ENCODE results near the gene NOL3. TPM values are rescaled to one million over a fixed set of nuclear protein-coding genes. Genes with fewer than 3 reads are reported as not detected.
A peak's percentile ranks its signal among the peaks of the same experiment; 100 is the strongest.

Gene NOL3
- total and polyA plus RNA-seq, 2 of the 13 experiments (the other 11 are each of a cell fraction or from before 2014, with no cell fraction given): 5.7 to 20.5 TPM

- TF ChIP-seq PTBP1 (IDR thresholded peaks at IDR 0.05; ENCODE audit: low read depth, low read length, poor library complexity, severe bottlenecking): no peak
- TF ChIP-seq ZGPAT (CRISPR knock-in tag; IDR thresholded peaks at IDR 0.05): peak; percentile 62; the same call in 1 of the 2 replicates
- TF ChIP-seq DNMT3B (CRISPR knock-in tag; conservative IDR thresholded peaks at IDR 0.05): no peak
- no peak for TF ChIP-seq WIZ (CRISPR knock-in tag; IDR thresholded peaks at IDR 0.05)
- TF ChIP-seq ZSCAN31 (CRISPR knock-in tag; IDR thresholded peaks at IDR 0.05; ENCODE audit: low read depth): 0 out of 2 replicates have a peak, but pooled peaks have one; percentile 25
- TF ChIP-seq ZNF331 (CRISPR knock-in tag; IDR thresholded peaks at IDR 0.05): peak; percentile 5; the same call in 1 of the 2 replicates
- TF ChIP-seq ZNF281 (CRISPR knock-in tag; IDR thresholded peaks at IDR 0.05; ENCODE audit: borderline replicate concordance): no peak
- TF ChIP-seq AHDC1 (CRISPR knock-in tag; IDR thresholded peaks at IDR 0.05; ENCODE audit: borderline replicate concordance): no peak
- no peak for TF ChIP-seq DR1 (CRISPR knock-in tag; IDR thresholded peaks at IDR 0.05)
- no peak for TF ChIP-seq ADNP (CRISPR knock-in tag; IDR thresholded peaks at IDR 0.05)
- no peak for TF ChIP-seq MEF2D (CRISPR knock-in tag; IDR thresholded peaks at IDR 0.05)
- TF ChIP-seq, protein P1, sequence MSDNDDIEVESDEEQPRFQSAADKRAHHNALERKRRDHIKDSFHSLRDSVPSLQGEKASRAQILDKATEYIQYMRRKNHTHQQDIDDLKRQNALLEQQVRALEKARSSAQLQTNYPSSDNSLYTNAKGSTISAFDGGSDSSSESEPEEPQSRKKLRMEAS (IDR thresholded peaks at IDR 0.05): peak; percentile 63; the same call in 1 of the 2 replicates
- TF ChIP-seq SRSF1 (optimal IDR thresholded peaks at IDR 0.05; ENCODE audit: low read depth, low read length): peak; percentile 2
- TF ChIP-seq ZNF432 (CRISPR knock-in tag; IDR thresholded peaks at IDR 0.05; ENCODE audit: borderline replicate concordance): no peak
- 0 out of 2 replicates have a peak, but pooled peaks have one; percentile 17 for TF ChIP-seq ZBTB43 (CRISPR knock-in tag; conservative IDR thresholded peaks at IDR 0.05)
- TF ChIP-seq, protein P2, sequence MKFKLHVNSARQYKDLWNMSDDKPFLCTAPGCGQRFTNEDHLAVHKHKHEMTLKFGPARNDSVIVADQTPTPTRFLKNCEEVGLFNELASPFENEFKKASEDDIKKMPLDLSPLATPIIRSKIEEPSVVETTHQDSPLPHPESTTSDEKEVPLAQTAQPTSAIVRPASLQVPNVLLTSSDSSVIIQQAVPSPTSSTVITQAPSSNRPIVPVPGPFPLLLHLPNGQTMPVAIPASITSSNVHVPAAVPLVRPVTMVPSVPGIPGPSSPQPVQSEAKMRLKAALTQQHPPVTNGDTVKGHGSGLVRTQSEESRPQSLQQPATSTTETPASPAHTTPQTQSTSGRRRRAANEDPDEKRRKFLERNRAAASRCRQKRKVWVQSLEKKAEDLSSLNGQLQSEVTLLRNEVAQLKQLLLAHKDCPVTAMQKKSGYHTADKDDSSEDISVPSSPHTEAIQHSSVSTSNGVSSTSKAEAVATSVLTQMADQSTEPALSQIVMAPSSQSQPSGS (CRISPR knock-in tag; IDR thresholded peaks at IDR 0.05): no peak
- no peak for TF ChIP-seq ZNF446 (CRISPR knock-in tag; IDR thresholded peaks at IDR 0.05)
Measured at GRCh38 chr16:67150833-67151396, 19.4 kb upstream of the NOL3 start, which contains the start of gene B3GNT9 (continued).
